GM23338 (cell line): ENCODE measurements around the gene MEI1. TPM values are rescaled to one million over a fixed set of nuclear protein-coding genes. Genes with fewer than 3 reads are reported as not detected.

Experiments used
- ATAC-seq: fragments of 200-7000 bp; cut with Tn5 transposase; 3 replicates; pipeline ENCODE4 v1.9.1; 2020
- DNase-seq: peaks from one replicate; pipeline ENCODE4 v3.0.0-alpha.2; 2015; ENCODE audit warnings: low spot score
- H2AFZ ChIP-seq: fragments of 200-600 bp; sonication (generic); 2 replicates; pipeline ENCODE4 v1.8.0; 2016; ENCODE audit warnings: antibody characterized with exemption, mild to moderate bottlenecking, moderate library complexity
- H3F3A ChIP-seq: fragments of 200-600 bp; sonication (generic); replicated peaks from 2 replicates; pipeline ENCODE4 v1.8.0; 2017; ENCODE audit warnings: antibody characterized with exemption, mixed run types, low read depth
- H3K27ac ChIP-seq: fragments of 200-600 bp; sonication (generic); 2 replicates; pipeline ENCODE4 v1.6.1; 2016; ENCODE audit warnings: low read depth
- H3K27me3 ChIP-seq: fragments of 200-600 bp; sonication (generic); 2 replicates; pipeline ENCODE4 v1.8.0; 2016; ENCODE audit warnings: mild to moderate bottlenecking, mixed run types, moderate library complexity; ENCODE audit not compliant: insufficient read depth
- H3K36me3 ChIP-seq: fragments of 200-600 bp; sonication (generic); 2 replicates; pipeline ENCODE4 v1.8.0; 2016; ENCODE audit warnings: mild to moderate bottlenecking; ENCODE audit not compliant: insufficient read depth
- H3K4me1 ChIP-seq: fragments of 200-600 bp; sonication (generic); 2 replicates; pipeline ENCODE4 v1.8.0; 2016; ENCODE audit warnings: mild to moderate bottlenecking, moderate library complexity; ENCODE audit not compliant: insufficient read depth
- H3K4me2 ChIP-seq: fragments of 200-600 bp; sonication (generic); 2 replicates; pipeline ENCODE4 v1.7.1; 2017; ENCODE audit warnings: mixed run types
- H3K4me3 ChIP-seq: fragments of 200-600 bp; sonication (generic); 2 replicates; pipeline ENCODE4 v1.6.1; 2016; ENCODE audit warnings: mixed run types
- H3K79me2 ChIP-seq: fragments of 200-600 bp; sonication (generic); replicated peaks from 2 replicates; pipeline ENCODE4 v1.8.0; 2017; ENCODE audit warnings: mild to moderate bottlenecking; ENCODE audit not compliant: insufficient read depth
- H3K9me2 ChIP-seq: fragments of 200-600 bp; sonication (generic); 2 replicates; pipeline ENCODE4 v1.8.0; 2017; ENCODE audit not compliant: insufficient read depth
- H4K20me1 ChIP-seq: fragments of 200-600 bp; sonication (generic); replicated peaks from 2 replicates; pipeline ENCODE4 v1.8.0; 2017; ENCODE audit warnings: mild to moderate bottlenecking; ENCODE audit not compliant: insufficient read depth
- H3K27ac Mint-ChIP-seq: 2 replicates; pipeline ENCODE4 v1.8.0; 2020; ENCODE audit warnings: inconsistent platforms, mild to moderate bottlenecking, moderate library complexity, mixed read lengths
- H3K27me3 Mint-ChIP-seq: 3 replicates; pipeline ENCODE4 v1.8.0; 2022; ENCODE audit warnings: low read depth, mild to moderate bottlenecking, moderate library complexity, mixed read lengths, inconsistent platforms; ENCODE audit not compliant: insufficient read depth, poor library complexity
- H3K36me3 Mint-ChIP-seq: 3 replicates; pipeline ENCODE4 v1.8.0; 2021; ENCODE audit warnings: low read depth, mild to moderate bottlenecking, inconsistent platforms, moderate library complexity, mixed read lengths
- H3K4me1 Mint-ChIP-seq: 3 replicates; pipeline ENCODE4 v1.8.0; 2020; ENCODE audit warnings: mild to moderate bottlenecking, inconsistent platforms, mixed read lengths
- H3K4me3 Mint-ChIP-seq: 3 replicates; pipeline ENCODE4 v1.8.0; 2021; ENCODE audit warnings: moderate library complexity, mild to moderate bottlenecking, inconsistent platforms, mixed read lengths
- H3K9me3 Mint-ChIP-seq: 3 replicates; pipeline ENCODE4 v1.8.0; 2020; ENCODE audit warnings: moderate library complexity, mild to moderate bottlenecking, inconsistent platforms, mixed read lengths
- CREB1 ChIP-seq: fragments of 250-450 bp; sonication (Bioruptor Pico); IDR thresholded peaks from 2 replicates; pipeline ENCODE4 v1.5.0; 2020; ENCODE audit warnings: low read depth, mild to moderate bottlenecking, moderate library complexity
- CTCF ChIP-seq, 2 experiments: fragments of 200-600 bp in 1 of 2; sonication (generic) in 1 of 2; conservative IDR thresholded peaks; 2 replicates each; pipeline versions ENCODE4 v1.5.1 to v1.6.1; 2016 to 2017; ENCODE audit warnings: antibody characterized with exemption in 2 of 2, low read depth in 2 of 2, mild to moderate bottlenecking in 2 of 2, moderate library complexity in 1 of 2
- ETS1 ChIP-seq: IDR thresholded peaks from 2 replicates; pipeline ENCODE4 v1.6.1; 2016; ENCODE audit warnings: antibody characterized with exemption
- EZH2 ChIP-seq: fragments of 200-600 bp; sonication (generic); IDR thresholded peaks from one replicate; pipeline ENCODE4 v1.8.0; 2017; ENCODE audit warnings: antibody characterized with exemption, mild to moderate bottlenecking, low read depth; ENCODE audit not compliant: unreplicated experiment
- EZH2phosphoT487 ChIP-seq: fragments of 200-600 bp; sonication (generic); IDR thresholded peaks from one replicate; pipeline ENCODE4 v1.8.1; 2018; ENCODE audit warnings: antibody characterized with exemption; ENCODE audit not compliant: unreplicated experiment
- JUNB ChIP-seq: IDR thresholded peaks from one replicate; pipeline ENCODE4 v1.6.1; 2016; ENCODE audit warnings: antibody characterized with exemption; ENCODE audit not compliant: unreplicated experiment
- NANOG ChIP-seq: IDR thresholded peaks from 2 replicates; pipeline ENCODE4 v1.6.1; 2016; ENCODE audit warnings: antibody characterized with exemption, borderline replicate concordance
- POLR2AphosphoS5 ChIP-seq: IDR thresholded peaks from 2 replicates; pipeline ENCODE4 v1.6.1; 2016; ENCODE audit warnings: antibody characterized with exemption, low read depth
- REST ChIP-seq: IDR thresholded peaks from one replicate; pipeline ENCODE4 v1.6.1; 2018; ENCODE audit warnings: antibody characterized with exemption; ENCODE audit not compliant: unreplicated experiment
- STAT1 ChIP-seq: IDR thresholded peaks from one replicate; pipeline ENCODE4 v1.6.1; 2016; ENCODE audit warnings: antibody characterized with exemption; ENCODE audit not compliant: unreplicated experiment
- ZNF114 ChIP-seq: fragments of 250-450 bp; sonication (Bioruptor Pico); IDR thresholded peaks from 2 replicates; pipeline ENCODE4 v1.5.0; 2020; ENCODE audit warnings: mild to moderate bottlenecking, moderate library complexity
- ZNF331 ChIP-seq: fragments of 250-450 bp; sonication (Bioruptor Pico); IDR thresholded peaks from 2 replicates; pipeline ENCODE4 v1.5.0; 2020; ENCODE audit warnings: low read depth, mild to moderate bottlenecking, moderate library complexity
- polyA plus RNA-seq: library from polyadenylated mRNA; unstranded; fragments of >200 nt; fragmentation: Nextera tagmentation; extraction: Ambion mirVana; gene quantifications from 2 replicates; pipeline ENCODE4 v1.2.1, GENCODE V29; 2016
- total RNA-seq: library from RNA; depleted of rRNA; stranded (reverse); fragments of >200 nt; shearing (Covaris generic); gene quantifications from 2 replicates; pipeline ENCODE4 v1.2.3, GENCODE V29; 2014

MEI1 gene
- total and polyA plus RNA-seq, 2 experiments from 2014 or later = 0.28 to 0.87 TPM

GRCh38 chr22:41831383-41831782 is 132.1 kb downstream of the MEI1 start:
- H3K79me2 ChIP-seq = peaks cover 32% of the 10 kb centered on the region
- DNase-seq (no peak), ATAC-seq (no peak)
- TF ChIP-seq STAT1 (no peak), ZNF114 (CRISPR knock-in tag) (no peak), ETS1 (no peak), EZH2phosphoT487 (no peak), NANOG (no peak), CREB1 (CRISPR knock-in tag) (no peak), ZNF331 (no peak), JUNB (no peak), EZH2 (no peak), CTCF (conservative IDR thresholded peaks at IDR 0.05; ENCODE audit: low read depth in 2 of 2) (no peak)
- peaks cover 33% of the 10 kb centered on the region for H3K4me1 Mint-ChIP-seq
- no peaks in the 10 kb centered on the region for H3K27me3 ChIP-seq
- H4K20me1 ChIP-seq = peaks cover 10% of the 10 kb centered on the region
- H3K36me3 ChIP-seq = peaks cover 9% of the 10 kb centered on the region; the same call in 1 of the 2 replicates
- H3K27me3 Mint-ChIP-seq = peaks cover 8% of the 10 kb centered on the region
- H3K27ac ChIP-seq = peak overlapping the region; percentile 97
- peak overlapping the region; percentile 71; the same call in 1 of the 2 replicates for H3K4me2 ChIP-seq
- H3K36me3 Mint-ChIP-seq = peaks cover 20% of the 10 kb centered on the region
- H3K27ac Mint-ChIP-seq = peak overlapping the region; percentile 59
- peaks cover 5% of the 10 kb centered on the region; the same call in 1 of the 2 replicates for H3F3A ChIP-seq
- no peaks in the 10 kb centered on the region for H3K9me3 Mint-ChIP-seq
- no peaks in the 10 kb centered on the region for H3K9me2 ChIP-seq
- no peak overlapping the region for H3K4me3 ChIP-seq
- no peak overlapping the region for H2AFZ ChIP-seq
- peaks cover 23% of the 10 kb centered on the region for H3K4me1 ChIP-seq
- H3K4me3 Mint-ChIP-seq = no peak overlapping the region; the same call in 2 of the 3 replicates

- Mint-ChIP-seq H3K27ac (peak overlapping the region; percentile 99), H3K27me3 (peaks cover 8% of the 10 kb centered on the region), H3K36me3 (peaks cover 26% of the 10 kb centered on the region), H3K4me3 (peak overlapping the region; percentile 99), H3K4me1 (peaks cover 33% of the 10 kb centered on the region), H3K9me3 (no peaks in the 10 kb centered on the region)
- no peaks in the 10 kb centered on the region for H3K27me3 ChIP-seq
- peaks cover 15% of the 10 kb centered on the region for H3K36me3 ChIP-seq
- peaks cover 10% of the 10 kb centered on the region for H4K20me1 ChIP-seq
- H3K79me2 ChIP-seq = peaks cover 38% of the 10 kb centered on the region
- no peaks in the 10 kb centered on the region for H3K9me2 ChIP-seq
- no peak overlapping the region for H2AFZ ChIP-seq
- H3K4me1 ChIP-seq = peaks cover 26% of the 10 kb centered on the region
- ATAC-seq = no peak
- no peak for DNase-seq
- peak overlapping the region; percentile 71 for H3K4me2 ChIP-seq
- peak overlapping the region; percentile 97 for H3K27ac ChIP-seq
- H3F3A ChIP-seq = peaks cover 5% of the 10 kb centered on the region; the same call in 1 of the 2 replicates
- TF ChIP-seq REST (no peak), CREB1 (CRISPR knock-in tag) (no peak), ETS1 (no peak), ZNF331 (no peak), NANOG (no peak), POLR2AphosphoS5 (no peak), JUNB (no peak)
- peak overlapping the region; percentile 79 for H3K4me3 ChIP-seq
Measured at GRCh38 chr22:41831828-41832552, 132.7 kb downstream of the MEI1 start.
